Esophagus muscularis mucosa (tissue), 3 donors: Measurements from ENCODE around the gene RIC3.

Experiments used
- POLR2AphosphoS5 ChIP-seq, 2 donors: sonication (generic); formaldehyde crosslinking; IDR thresholded peaks; one replicate each; pipeline ENCODE4 v1.6.1; 2017; ENCODE audit warnings: antibody characterized with exemption in 2 of 2
- TF ChIP-seq, protein P1 (sequence below), 3 experiments: fragments of 200-600 bp in 2 of 3; fragments of 450-650 bp in 1 of 3; sonication (generic) in 2 of 3; IDR thresholded peaks; one replicate each; pipeline ENCODE4 v1.5.1; 2017 to 2019; ENCODE audit warnings: antibody characterized with exemption in 3 of 3, mild to moderate bottlenecking in 2 of 3, moderate library complexity in 1 of 3

DNA sequence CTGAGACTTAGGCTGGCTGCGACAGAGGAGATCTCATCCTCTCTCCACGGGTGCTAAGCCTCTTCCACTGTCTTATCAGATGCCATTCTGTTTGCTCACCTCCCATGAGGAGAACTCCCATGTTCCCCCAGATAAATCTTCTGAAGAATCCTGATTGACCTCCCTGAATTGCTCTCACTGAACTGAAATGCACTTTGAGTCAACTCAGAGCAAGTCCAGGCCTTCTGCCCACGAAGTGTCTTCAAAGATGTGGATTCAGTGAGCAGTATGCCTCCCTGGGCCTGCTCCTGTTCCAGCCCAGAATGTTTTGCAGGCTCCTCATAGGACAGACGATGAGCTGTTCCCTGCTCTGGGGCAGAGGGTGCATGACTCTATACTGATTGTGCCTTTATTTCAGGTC, 70.5 kb downstream of the RIC3 start:
- TF ChIP-seq, protein P1, sequence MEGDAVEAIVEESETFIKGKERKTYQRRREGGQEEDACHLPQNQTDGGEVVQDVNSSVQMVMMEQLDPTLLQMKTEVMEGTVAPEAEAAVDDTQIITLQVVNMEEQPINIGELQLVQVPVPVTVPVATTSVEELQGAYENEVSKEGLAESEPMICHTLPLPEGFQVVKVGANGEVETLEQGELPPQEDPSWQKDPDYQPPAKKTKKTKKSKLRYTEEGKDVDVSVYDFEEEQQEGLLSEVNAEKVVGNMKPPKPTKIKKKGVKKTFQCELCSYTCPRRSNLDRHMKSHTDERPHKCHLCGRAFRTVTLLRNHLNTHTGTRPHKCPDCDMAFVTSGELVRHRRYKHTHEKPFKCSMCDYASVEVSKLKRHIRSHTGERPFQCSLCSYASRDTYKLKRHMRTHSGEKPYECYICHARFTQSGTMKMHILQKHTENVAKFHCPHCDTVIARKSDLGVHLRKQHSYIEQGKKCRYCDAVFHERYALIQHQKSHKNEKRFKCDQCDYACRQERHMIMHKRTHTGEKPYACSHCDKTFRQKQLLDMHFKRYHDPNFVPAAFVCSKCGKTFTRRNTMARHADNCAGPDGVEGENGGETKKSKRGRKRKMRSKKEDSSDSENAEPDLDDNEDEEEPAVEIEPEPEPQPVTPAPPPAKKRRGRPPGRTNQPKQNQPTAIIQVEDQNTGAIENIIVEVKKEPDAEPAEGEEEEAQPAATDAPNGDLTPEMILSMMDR (IDR thresholded peaks at IDR 0.05), result no peak
- no peak for TF ChIP-seq POLR2AphosphoS5 (IDR thresholded peaks at IDR 0.05)
